ENCODE data around the gene CRIP3.

Gene CRIP3

GRCh38 chr6:43268355-43268700, 40.3 kb downstream of the CRIP3 start:
- TF ChIP-seq ZNF114 (tag by site-specific recombination; IDR thresholded peaks at IDR 0.05), result no peak
- TF ChIP-seq ZNF169 (tag by site-specific recombination; IDR thresholded peaks at IDR 0.05), result no peak
- no peak for TF ChIP-seq ZBTB1 (tag by site-specific recombination; IDR thresholded peaks at IDR 0.05)
- no peak for TF ChIP-seq ZSCAN18 (tag by site-specific recombination; IDR thresholded peaks at IDR 0.05)
- no peak for TF ChIP-seq PRDM6 (tag by site-specific recombination; IDR thresholded peaks at IDR 0.05)
- TF ChIP-seq ZNF274 (IDR thresholded peaks at IDR 0.05; ENCODE audit: low read length), result no peak
- TF ChIP-seq ZNF274 (tag by site-specific recombination; IDR thresholded peaks at IDR 0.05; ENCODE audit: borderline replicate concordance), result no peak
- no peak for TF ChIP-seq ZFP41 (tag by site-specific recombination; IDR thresholded peaks at IDR 0.05; ENCODE audit: borderline replicate concordance)
- TF ChIP-seq ZNF174 (tag by site-specific recombination; IDR thresholded peaks at IDR 0.05), result no peak
- no peak for TF ChIP-seq ZNF488 (tag by site-specific recombination; IDR thresholded peaks at IDR 0.05)
- TF ChIP-seq ZNF280C (tag by site-specific recombination; IDR thresholded peaks at IDR 0.05), result no peak
- no peak for TF ChIP-seq ZNF23 (tag by site-specific recombination; IDR thresholded peaks at IDR 0.05; ENCODE audit: borderline replicate concordance)
- TF ChIP-seq ZNF394 (tag by site-specific recombination; IDR thresholded peaks at IDR 0.05; ENCODE audit: borderline replicate concordance), result no peak
- CTCF ChIA-PET, result interaction anchor here (0.6 to 3.2 kb wide), 6 partner anchors 19 to 279 kb away, joined by 3 to 28 read pairs (median 5); partner anchors contain the start of gene DNPH1

GRCh38 chr6:43267619-43268354, 40.8 kb downstream of the CRIP3 start:
- Histone ChIP-seq H3K4me1 (ENCODE audit: control insufficient read depth, insufficient read depth, low read length) (no peaks in the 10 kb centered on the region), H3K36me3 (ENCODE audit: control insufficient read depth in 2 of 2, insufficient read depth in 1 of 2, low read length in 2 of 2) (no peaks in the 10 kb centered on the region), H3K4me3 (ENCODE audit: low read depth, low read length) (no peak overlapping the region), H3K9me3 (ENCODE audit: control insufficient read depth, insufficient read depth, low read depth, low read length) (no peaks in the 10 kb centered on the region), H3K27ac (ENCODE audit: extremely low read depth, low read depth, low read length) (no peak overlapping the region)
- ChIA-PET CTCF (interaction anchor here (1.1 to 3.2 kb wide), 5 partner anchors 19 to 229 kb away, joined by 3 to 28 read pairs (median 5); partner anchors contain the start of gene DNPH1), POLR2A (no interaction called here)
- TF ChIP-seq REST (tag by site-specific recombination; IDR thresholded peaks at IDR 0.05) (no peak), ZNF140 (tag by site-specific recombination; IDR thresholded peaks at IDR 0.05) (no peak), PRDM10 (tag by site-specific recombination; IDR thresholded peaks at IDR 0.05) (no peak), HOXA7 (CRISPR knock-in tag; IDR thresholded peaks at IDR 0.05; ENCODE audit: borderline replicate concordance) (no peak), ZNF426 (tag by site-specific recombination; IDR thresholded peaks at IDR 0.05) (no peak), ZNF610 (tag by site-specific recombination; IDR thresholded peaks at IDR 0.05; ENCODE audit: borderline replicate concordance) (no peak), SCRT1 (tag by site-specific recombination; IDR thresholded peaks at IDR 0.05; ENCODE audit: borderline replicate concordance) (no peak), ZNF23 (tag by site-specific recombination; IDR thresholded peaks at IDR 0.05; ENCODE audit: borderline replicate concordance) (no peak)

More at GRCh38 chr6:43268355-43268700, 40.3 kb downstream of the CRIP3 start:
- Histone ChIP-seq H3K36me3 (ENCODE audit: control insufficient read depth in 2 of 2, insufficient read depth in 1 of 2, low read length in 2 of 2) (no peaks in the 10 kb centered on the region), H3K9me3 (ENCODE audit: control insufficient read depth, insufficient read depth, low read depth, low read length) (no peaks in the 10 kb centered on the region), H3K4me1 (ENCODE audit: control insufficient read depth, insufficient read depth, low read length) (no peaks in the 10 kb centered on the region), H3K27ac (ENCODE audit: extremely low read depth, low read depth, low read length) (no peak overlapping the region), H3K4me3 (ENCODE audit: low read depth, low read length) (no peak overlapping the region)
- POLR2A ChIA-PET, result interaction anchor here (0.5 kb wide), 1 partner anchor 199 kb away, joined by 4 read pairs; no protein-coding TSS in a partner anchor
